ENCODE data around the gene OR8D2. TPM values are rescaled to one million over a fixed set of nuclear protein-coding genes. Genes with fewer than 3 reads are reported as not detected.

OR8D2 gene
- total RNA-seq, 1 experiment from 2014 or later, result not detected

- Mint-ChIP-seq H3K27me3 (ENCODE audit: low read depth) (no peaks in the 10 kb centered on the region), H3K36me3 (no peaks in the 10 kb centered on the region), H3K4me1 (no peaks in the 10 kb centered on the region), H3K9me3 (no peaks in the 10 kb centered on the region), H3K4me3 (no peak overlapping the region), H3K27ac (no peak overlapping the region)
- POLR2A ChIA-PET, result no interaction called here
- no peak for DNase-seq (ENCODE audit: low spot score)
- CTCF ChIA-PET, result no interaction called here
- no peak for ATAC-seq
- TF ChIP-seq, protein P1, sequence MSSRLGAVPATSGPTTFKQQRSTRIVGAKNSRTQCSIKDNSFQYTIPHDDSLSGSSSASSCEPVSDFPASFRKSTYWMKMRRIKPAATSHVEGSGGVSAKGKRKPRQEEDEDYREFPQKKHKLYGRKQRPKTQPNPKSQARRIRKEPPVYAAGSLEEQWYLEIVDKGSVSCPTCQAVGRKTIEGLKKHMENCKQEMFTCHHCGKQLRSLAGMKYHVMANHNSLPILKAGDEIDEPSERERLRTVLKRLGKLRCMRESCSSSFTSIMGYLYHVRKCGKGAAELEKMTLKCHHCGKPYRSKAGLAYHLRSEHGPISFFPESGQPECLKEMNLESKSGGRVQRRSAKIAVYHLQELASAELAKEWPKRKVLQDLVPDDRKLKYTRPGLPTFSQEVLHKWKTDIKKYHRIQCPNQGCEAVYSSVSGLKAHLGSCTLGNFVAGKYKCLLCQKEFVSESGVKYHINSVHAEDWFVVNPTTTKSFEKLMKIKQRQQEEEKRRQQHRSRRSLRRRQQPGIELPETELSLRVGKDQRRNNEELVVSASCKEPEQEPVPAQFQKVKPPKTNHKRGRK (CRISPR knock-in tag; IDR thresholded peaks at IDR 0.05; ENCODE audit: borderline replicate concordance), result peak; percentile 74; the same call in 1 of the 2 replicates
- no peak for TF ChIP-seq FOXP4 (CRISPR knock-in tag; IDR thresholded peaks at IDR 0.05)
These were observed 6.9 kb downstream of the OR8D2 start for GRCh38 chr11:124313131-124313530.

GRCh38 chr11:124311670-124312069 is 8.3 kb downstream of the OR8D2 start:
- ATAC-seq, result no peak
- Mint-ChIP-seq H3K4me3 (no peak overlapping the region), H3K4me1 (no peaks in the 10 kb centered on the region), H3K9me3 (no peaks in the 10 kb centered on the region), H3K27me3 (ENCODE audit: low read depth) (no peaks in the 10 kb centered on the region), H3K27ac (no peak overlapping the region), H3K36me3 (no peaks in the 10 kb centered on the region)
- no peak for DNase-seq (ENCODE audit: low spot score)
- ChIA-PET POLR2A (interaction anchor here (1.1 kb wide), 1 partner anchor 21 kb away, joined by 3 read pairs; no protein-coding TSS in a partner anchor), CTCF (no interaction called here)
- TF ChIP-seq, protein P2, sequence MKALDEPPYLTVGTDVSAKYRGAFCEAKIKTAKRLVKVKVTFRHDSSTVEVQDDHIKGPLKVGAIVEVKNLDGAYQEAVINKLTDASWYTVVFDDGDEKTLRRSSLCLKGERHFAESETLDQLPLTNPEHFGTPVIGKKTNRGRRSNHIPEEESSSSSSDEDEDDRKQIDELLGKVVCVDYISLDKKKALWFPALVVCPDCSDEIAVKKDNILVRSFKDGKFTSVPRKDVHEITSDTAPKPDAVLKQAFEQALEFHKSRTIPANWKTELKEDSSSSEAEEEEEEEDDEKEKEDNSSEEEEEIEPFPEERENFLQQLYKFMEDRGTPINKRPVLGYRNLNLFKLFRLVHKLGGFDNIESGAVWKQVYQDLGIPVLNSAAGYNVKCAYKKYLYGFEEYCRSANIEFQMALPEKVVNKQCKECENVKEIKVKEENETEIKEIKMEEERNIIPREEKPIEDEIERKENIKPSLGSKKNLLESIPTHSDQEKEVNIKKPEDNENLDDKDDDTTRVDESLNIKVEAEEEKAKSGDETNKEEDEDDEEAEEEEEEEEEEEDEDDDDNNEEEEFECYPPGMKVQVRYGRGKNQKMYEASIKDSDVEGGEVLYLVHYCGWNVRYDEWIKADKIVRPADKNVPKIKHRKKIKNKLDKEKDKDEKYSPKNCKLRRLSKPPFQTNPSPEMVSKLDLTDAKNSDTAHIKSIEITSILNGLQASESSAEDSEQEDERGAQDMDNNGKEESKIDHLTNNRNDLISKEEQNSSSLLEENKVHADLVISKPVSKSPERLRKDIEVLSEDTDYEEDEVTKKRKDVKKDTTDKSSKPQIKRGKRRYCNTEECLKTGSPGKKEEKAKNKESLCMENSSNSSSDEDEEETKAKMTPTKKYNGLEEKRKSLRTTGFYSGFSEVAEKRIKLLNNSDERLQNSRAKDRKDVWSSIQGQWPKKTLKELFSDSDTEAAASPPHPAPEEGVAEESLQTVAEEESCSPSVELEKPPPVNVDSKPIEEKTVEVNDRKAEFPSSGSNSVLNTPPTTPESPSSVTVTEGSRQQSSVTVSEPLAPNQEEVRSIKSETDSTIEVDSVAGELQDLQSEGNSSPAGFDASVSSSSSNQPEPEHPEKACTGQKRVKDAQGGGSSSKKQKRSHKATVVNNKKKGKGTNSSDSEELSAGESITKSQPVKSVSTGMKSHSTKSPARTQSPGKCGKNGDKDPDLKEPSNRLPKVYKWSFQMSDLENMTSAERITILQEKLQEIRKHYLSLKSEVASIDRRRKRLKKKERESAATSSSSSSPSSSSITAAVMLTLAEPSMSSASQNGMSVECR (CRISPR knock-in tag; IDR thresholded peaks at IDR 0.05; ENCODE audit: borderline replicate concordance), result no peak
- TF ChIP-seq SOX15 (CRISPR knock-in tag; IDR thresholded peaks at IDR 0.05), result no peak
- TF ChIP-seq CBFB (CRISPR knock-in tag; IDR thresholded peaks at IDR 0.05; ENCODE audit: low read depth), result no peak
- TF ChIP-seq, protein P3, sequence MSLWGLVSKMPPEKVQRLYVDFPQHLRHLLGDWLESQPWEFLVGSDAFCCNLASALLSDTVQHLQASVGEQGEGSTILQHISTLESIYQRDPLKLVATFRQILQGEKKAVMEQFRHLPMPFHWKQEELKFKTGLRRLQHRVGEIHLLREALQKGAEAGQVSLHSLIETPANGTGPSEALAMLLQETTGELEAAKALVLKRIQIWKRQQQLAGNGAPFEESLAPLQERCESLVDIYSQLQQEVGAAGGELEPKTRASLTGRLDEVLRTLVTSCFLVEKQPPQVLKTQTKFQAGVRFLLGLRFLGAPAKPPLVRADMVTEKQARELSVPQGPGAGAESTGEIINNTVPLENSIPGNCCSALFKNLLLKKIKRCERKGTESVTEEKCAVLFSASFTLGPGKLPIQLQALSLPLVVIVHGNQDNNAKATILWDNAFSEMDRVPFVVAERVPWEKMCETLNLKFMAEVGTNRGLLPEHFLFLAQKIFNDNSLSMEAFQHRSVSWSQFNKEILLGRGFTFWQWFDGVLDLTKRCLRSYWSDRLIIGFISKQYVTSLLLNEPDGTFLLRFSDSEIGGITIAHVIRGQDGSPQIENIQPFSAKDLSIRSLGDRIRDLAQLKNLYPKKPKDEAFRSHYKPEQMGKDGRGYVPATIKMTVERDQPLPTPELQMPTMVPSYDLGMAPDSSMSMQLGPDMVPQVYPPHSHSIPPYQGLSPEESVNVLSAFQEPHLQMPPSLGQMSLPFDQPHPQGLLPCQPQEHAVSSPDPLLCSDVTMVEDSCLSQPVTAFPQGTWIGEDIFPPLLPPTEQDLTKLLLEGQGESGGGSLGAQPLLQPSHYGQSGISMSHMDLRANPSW (CRISPR knock-in tag; conservative IDR thresholded peaks at IDR 0.05; ENCODE audit: low read depth), result no peak
- TF ChIP-seq ZNF138 (CRISPR knock-in tag; conservative IDR thresholded peaks at IDR 0.05), result no peak
- TF ChIP-seq ELF4 (CRISPR knock-in tag; IDR thresholded peaks at IDR 0.05; ENCODE audit: low read depth), result no peak
- no peak for TF ChIP-seq SMAD4 (CRISPR knock-in tag; IDR thresholded peaks at IDR 0.05)
- no peak for TF ChIP-seq E2F5 (CRISPR knock-in tag; IDR thresholded peaks at IDR 0.05)
- TF ChIP-seq, protein P4, sequence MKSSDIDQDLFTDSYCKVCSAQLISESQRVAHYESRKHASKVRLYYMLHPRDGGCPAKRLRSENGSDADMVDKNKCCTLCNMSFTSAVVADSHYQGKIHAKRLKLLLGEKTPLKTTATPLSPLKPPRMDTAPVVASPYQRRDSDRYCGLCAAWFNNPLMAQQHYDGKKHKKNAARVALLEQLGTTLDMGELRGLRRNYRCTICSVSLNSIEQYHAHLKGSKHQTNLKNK (CRISPR knock-in tag; IDR thresholded peaks at IDR 0.05), result no peak
- no peak for TF ChIP-seq NR1H2 (CRISPR knock-in tag; IDR thresholded peaks at IDR 0.05)
- no peak for TF ChIP-seq MYBL2 (CRISPR knock-in tag; IDR thresholded peaks at IDR 0.05)
- no peak for TF ChIP-seq ATF6 (CRISPR knock-in tag; IDR thresholded peaks at IDR 0.05)
- TF ChIP-seq PRRX2 (CRISPR knock-in tag; IDR thresholded peaks at IDR 0.05), result no peak
- TF ChIP-seq IRF2 (CRISPR knock-in tag; IDR thresholded peaks at IDR 0.05; ENCODE audit: borderline replicate concordance, low read depth), result no peak
- TF ChIP-seq, protein P1 (CRISPR knock-in tag; IDR thresholded peaks at IDR 0.05; ENCODE audit: borderline replicate concordance), result no peak
- no peak for TF ChIP-seq ZBTB21 (CRISPR knock-in tag; IDR thresholded peaks at IDR 0.05; ENCODE audit: borderline replicate concordance)
- TF ChIP-seq ZNF263 (CRISPR knock-in tag; IDR thresholded peaks at IDR 0.05; ENCODE audit: low read depth), result no peak
